Measurements from ENCODE around the gene PHYHIPL. TPM values are rescaled to one million over a fixed set of nuclear protein-coding genes. Genes with fewer than 3 reads are reported as not detected.

Gene PHYHIPL
- total and polyA plus RNA-seq, 2 of the 4 experiments (the other 2 are of a cell fraction), result not detected

- WGBS, 2 experiments (ENCODE audit: extremely low coverage in 2 of 2, insufficient read length in 1 of 2), result no CpG with 5 or more reads among the region's 1 CpG
- Histone ChIP-seq H3K9ac (ENCODE audit: low read depth, low read length) (no peak overlapping the region), H3K27ac (ENCODE audit: insufficient read depth, low read length) (no peak overlapping the region), H2AFZ (replicated peaks; ENCODE audit: low read length, poor library complexity) (no peak overlapping the region), H3K9me1 (ENCODE audit: insufficient read depth, low read length) (no peaks in the 10 kb centered on the region), H4K20me1 (ENCODE audit: insufficient read depth, low read length) (no peaks in the 10 kb centered on the region), H2BK5ac (ENCODE audit: low read depth, low read length, poor library complexity, severe bottlenecking) (no peak overlapping the region), H3K9me3 (ENCODE audit: control insufficient read depth, insufficient read depth, low read length) (no peaks in the 10 kb centered on the region), H3K14ac (replicated peaks; ENCODE audit: low read depth, low read length) (no peak overlapping the region), H3K4me3 (ENCODE audit: insufficient read depth, low read depth, low read length) (no peak overlapping the region), H2BK20ac (ENCODE audit: low read depth, low read length) (no peak overlapping the region), H2AK5ac (ENCODE audit: low read depth, low read length) (no peak overlapping the region), H4K91ac (ENCODE audit: insufficient read depth, low read depth, low read length) (no peak overlapping the region), H2AK9ac (replicated peaks; ENCODE audit: low read depth, low read length, poor library complexity) (no peak overlapping the region), H3K27me3 (ENCODE audit: control insufficient read depth, insufficient read depth, low read length) (no peaks in the 10 kb centered on the region), H3K56ac (ENCODE audit: extremely low read depth, insufficient read depth, low read length) (no peak overlapping the region), H3K79me1 (ENCODE audit: low read depth in 1 of 2, low read length in 2 of 2) (no peaks in the 10 kb centered on the region), H3K4me1 (ENCODE audit: control insufficient read depth, insufficient read depth, low read length) (no peaks in the 10 kb centered on the region), H3K36me3 (ENCODE audit: control insufficient read depth, insufficient read depth, low read length) (no peaks in the 10 kb centered on the region), H3K4ac (ENCODE audit: low read depth, low read length) (no peak overlapping the region), H4K8ac (ENCODE audit: low read depth in 2 of 2, low read length in 2 of 2) (no peak overlapping the region), H2BK120ac (ENCODE audit: low read depth, low read length) (no peak overlapping the region), H3K4me2 (ENCODE audit: low read depth, low read length) (no peak overlapping the region), H3K23ac (ENCODE audit: low read depth, low read length) (no peak overlapping the region), H3K18ac (ENCODE audit: low read depth, low read length) (no peak overlapping the region), H4K5ac (ENCODE audit: low read depth, low read length) (no peak overlapping the region), H2BK15ac (ENCODE audit: low read depth, low read length) (no peak overlapping the region)
- BruUV-seq (replicated peaks), result no TSS peak
- ATAC-seq (ENCODE audit: low read depth) (no peak), DNase-seq (no peak)
- CTCF ChIA-PET, result no interaction called here
- dilution Hi-C loops (cut with HindIII; ENCODE audit: low sequenced_read_pairs, unreplicated experiment), result no loop called here
- no peak for TF ChIP-seq ELK1 (IDR thresholded peaks at IDR 0.05; ENCODE audit: borderline replicate concordance, low read depth, low read length)
- no peak for TF ChIP-seq BHLHE40 (IDR thresholded peaks at IDR 0.05; ENCODE audit: low read depth, low read length)
- TF ChIP-seq USF2 (IDR thresholded peaks at IDR 0.05; ENCODE audit: low read depth, low read length), result no peak
- no peak for TF ChIP-seq RCOR1 (IDR thresholded peaks at IDR 0.05; ENCODE audit: insufficient replicate concordance, low read length)
- TF ChIP-seq FOS (IDR thresholded peaks at IDR 0.05; ENCODE audit: low read depth, low read length), result no peak
- no peak for TF ChIP-seq NFE2L2 (IDR thresholded peaks at IDR 0.05; ENCODE audit: low read depth, low read length)
- TF ChIP-seq RFX5 (IDR thresholded peaks at IDR 0.05; ENCODE audit: low read depth, low read length), result no peak
- no peak for TF ChIP-seq MXI1 (IDR thresholded peaks at IDR 0.05; ENCODE audit: borderline replicate concordance, low read depth, low read length)
- TF ChIP-seq SMC3 (IDR thresholded peaks at IDR 0.05; ENCODE audit: low read depth, low read length), result no peak
- TF ChIP-seq MAFK (IDR thresholded peaks at IDR 0.05; ENCODE audit: low read depth, low read length), result no peak
- no peak for TF ChIP-seq CEBPB (IDR thresholded peaks at IDR 0.05; ENCODE audit: low read depth, low read length)
- no peak for TF ChIP-seq CTCF (conservative IDR thresholded peaks at IDR 0.05; ENCODE audit: low read depth, low read length)
- no peak for TF ChIP-seq MAZ (IDR thresholded peaks at IDR 0.05; ENCODE audit: borderline replicate concordance, low read depth, low read length)
- TF ChIP-seq RAD21 (IDR thresholded peaks at IDR 0.05; ENCODE audit: low read length), result no peak
- no peak for TF ChIP-seq CHD1 (IDR thresholded peaks at IDR 0.05; ENCODE audit: low read depth, low read length)
- in situ Hi-C loops (cut with MboI; ENCODE audit: low sequenced_read_pairs), result no loop called here
- intact Hi-C loops (cut with micrococcal nuclease), result no loop called here
- POLR2A ChIA-PET (ENCODE audit: unreplicated experiment), result no interaction called here
These were observed 103.6 kb downstream of the PHYHIPL start for GRCh38 chr10:59279991-59280505.
